HEK293 (cell line): Measurements from ENCODE around the gene NEU1.

Experiments
- PRDM1 ChIP-seq: fragments of 450-650 bp; formaldehyde crosslinking; IDR thresholded peaks from 2 replicates; pipeline ENCODE4; 2016; ENCODE audit warnings: missing biosample characterization, missing genetic modification characterization
- TCF7L2 ChIP-seq: IDR thresholded peaks from 2 replicates; pipeline ENCODE4 v1.6.1; 2011; ENCODE audit warnings: low read depth, mild to moderate bottlenecking, inconsistent platforms, low read length, moderate library complexity, borderline replicate concordance
- ZNF121 ChIP-seq: fragments of 450-650 bp; formaldehyde crosslinking; IDR thresholded peaks from 2 replicates; pipeline ENCODE4 v1.5.1; 2016; ENCODE audit warnings: missing biosample characterization, missing genetic modification characterization
- ZNF24 ChIP-seq: fragments of 450-650 bp; formaldehyde crosslinking; IDR thresholded peaks from 2 replicates; pipeline ENCODE4 v1.5.1; 2016; ENCODE audit warnings: missing biosample characterization, missing genetic modification characterization
- ZNF266 ChIP-seq: fragments of 450-650 bp; formaldehyde crosslinking; IDR thresholded peaks from 2 replicates; pipeline ENCODE4 v1.5.1; 2016; ENCODE audit warnings: missing biosample characterization, missing genetic modification characterization, low read depth
- ZSCAN5A ChIP-seq: fragments of 450-650 bp; formaldehyde crosslinking; IDR thresholded peaks from 2 replicates; pipeline ENCODE4 v1.5.1; 2016; ENCODE audit warnings: missing biosample characterization, missing genetic modification characterization
- TF ChIP-seq, protein P1 (sequence below): fragments of 450-650 bp; formaldehyde crosslinking; IDR thresholded peaks from 2 replicates; pipeline ENCODE4 v1.5.1; 2016; ENCODE audit warnings: missing biosample characterization, missing genetic modification characterization

DNA sequence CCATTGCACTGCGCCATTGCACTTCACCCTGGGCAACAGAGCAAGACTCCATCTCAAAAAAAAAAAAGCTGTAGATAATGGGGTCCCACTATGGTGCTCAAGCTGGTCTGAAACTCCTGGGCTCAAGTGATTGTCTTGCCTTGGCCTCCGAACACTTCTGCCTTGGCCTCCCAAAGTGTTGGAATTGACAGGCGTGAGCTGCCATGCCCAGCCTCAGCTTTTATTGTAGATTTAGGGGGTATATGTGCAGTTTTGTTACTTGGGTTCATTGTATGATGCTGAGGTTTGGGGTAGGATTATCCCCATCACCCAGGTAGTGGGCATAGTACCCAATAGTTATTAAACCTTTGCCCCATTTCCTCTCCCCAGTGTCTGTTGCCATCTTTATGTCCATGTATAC lies 23.7 kb downstream of the NEU1 start:
- no peak for TF ChIP-seq ZNF266
- TF ChIP-seq ZNF24: no peak
- TF ChIP-seq, protein P1, sequence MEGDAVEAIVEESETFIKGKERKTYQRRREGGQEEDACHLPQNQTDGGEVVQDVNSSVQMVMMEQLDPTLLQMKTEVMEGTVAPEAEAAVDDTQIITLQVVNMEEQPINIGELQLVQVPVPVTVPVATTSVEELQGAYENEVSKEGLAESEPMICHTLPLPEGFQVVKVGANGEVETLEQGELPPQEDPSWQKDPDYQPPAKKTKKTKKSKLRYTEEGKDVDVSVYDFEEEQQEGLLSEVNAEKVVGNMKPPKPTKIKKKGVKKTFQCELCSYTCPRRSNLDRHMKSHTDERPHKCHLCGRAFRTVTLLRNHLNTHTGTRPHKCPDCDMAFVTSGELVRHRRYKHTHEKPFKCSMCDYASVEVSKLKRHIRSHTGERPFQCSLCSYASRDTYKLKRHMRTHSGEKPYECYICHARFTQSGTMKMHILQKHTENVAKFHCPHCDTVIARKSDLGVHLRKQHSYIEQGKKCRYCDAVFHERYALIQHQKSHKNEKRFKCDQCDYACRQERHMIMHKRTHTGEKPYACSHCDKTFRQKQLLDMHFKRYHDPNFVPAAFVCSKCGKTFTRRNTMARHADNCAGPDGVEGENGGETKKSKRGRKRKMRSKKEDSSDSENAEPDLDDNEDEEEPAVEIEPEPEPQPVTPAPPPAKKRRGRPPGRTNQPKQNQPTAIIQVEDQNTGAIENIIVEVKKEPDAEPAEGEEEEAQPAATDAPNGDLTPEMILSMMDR (tag by site-specific recombination): no peak
- TF ChIP-seq ZSCAN5A: no peak
- TF ChIP-seq TCF7L2: no peak
- TF ChIP-seq PRDM1 (tag by site-specific recombination): no peak
- 0 out of 2 replicates have a peak, but pooled peaks have one; percentile 17 for TF ChIP-seq ZNF121 (tag by site-specific recombination)
